GM23338 (cell line): ENCODE results near the gene FAM25A.

Experiments used
- CREB1 ChIP-seq: fragments of 250-450 bp; sonication (Bioruptor Pico); IDR thresholded peaks from 2 replicates; pipeline ENCODE4 v1.5.0; 2020; ENCODE audit warnings: low read depth, mild to moderate bottlenecking, moderate library complexity
- CTCF ChIP-seq, 2 experiments: fragments of 200-600 bp in 1 of 2; sonication (generic) in 1 of 2; conservative IDR thresholded peaks; 2 replicates each; pipeline versions ENCODE4 v1.5.1 to v1.6.1; 2016 to 2017; ENCODE audit warnings: antibody characterized with exemption in 2 of 2, low read depth in 2 of 2, mild to moderate bottlenecking in 2 of 2, moderate library complexity in 1 of 2
- EZH2phosphoT487 ChIP-seq: fragments of 200-600 bp; sonication (generic); IDR thresholded peaks from one replicate; pipeline ENCODE4 v1.8.1; 2018; ENCODE audit warnings: antibody characterized with exemption; ENCODE audit not compliant: unreplicated experiment

DNA sequence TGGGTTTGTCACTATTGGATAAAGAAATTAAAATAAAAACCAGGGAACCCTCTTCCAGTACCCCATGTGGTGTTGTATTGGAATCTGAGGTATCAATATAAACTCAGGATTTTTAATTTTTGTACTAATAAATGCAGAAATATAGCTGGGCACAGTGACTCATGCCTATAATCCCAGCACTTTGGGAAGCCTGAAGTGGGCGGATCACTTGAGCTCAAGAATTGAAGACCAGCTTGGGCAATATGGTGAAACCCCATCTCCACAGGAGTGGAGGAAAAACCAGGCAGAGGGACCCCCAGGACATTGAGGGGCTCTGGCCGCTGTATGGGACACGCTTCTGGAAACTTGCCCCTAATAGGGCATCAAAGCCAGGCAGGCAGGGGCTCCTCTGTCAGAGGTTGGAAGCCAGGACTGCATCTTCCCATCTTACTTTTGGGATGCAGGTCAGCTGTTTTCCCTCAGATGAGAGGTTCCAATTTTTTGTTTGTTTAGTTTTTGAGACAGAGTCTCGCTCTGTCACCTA lies 40.7 kb upstream of the FAM25A start:
- TF ChIP-seq EZH2phosphoT487 = no peak
- no peak for TF ChIP-seq CTCF (conservative IDR thresholded peaks at IDR 0.05; ENCODE audit: low read depth in 2 of 2)
- TF ChIP-seq CREB1 = no peak
